HG03354 (cell line): ENCODE measurements around the gene ACP3.
A peak's percentile ranks its signal among the peaks of the same experiment; 100 is the strongest.
"Not testable (repeated sequence)": the region's sequence is repeated elsewhere in the genome, so short reads cannot be mapped to it uniquely, and the experiment has no call there.

Source experiments
- ATAC-seq: cut with Tn5 transposase; IDR thresholded peaks from one replicate; pipeline ENCODE4 v1.9.1; 2021; ENCODE audit warnings: mild to moderate bottlenecking; ENCODE audit not compliant: unreplicated experiment, poor library complexity, severe bottlenecking

ACP3 gene

DNA sequence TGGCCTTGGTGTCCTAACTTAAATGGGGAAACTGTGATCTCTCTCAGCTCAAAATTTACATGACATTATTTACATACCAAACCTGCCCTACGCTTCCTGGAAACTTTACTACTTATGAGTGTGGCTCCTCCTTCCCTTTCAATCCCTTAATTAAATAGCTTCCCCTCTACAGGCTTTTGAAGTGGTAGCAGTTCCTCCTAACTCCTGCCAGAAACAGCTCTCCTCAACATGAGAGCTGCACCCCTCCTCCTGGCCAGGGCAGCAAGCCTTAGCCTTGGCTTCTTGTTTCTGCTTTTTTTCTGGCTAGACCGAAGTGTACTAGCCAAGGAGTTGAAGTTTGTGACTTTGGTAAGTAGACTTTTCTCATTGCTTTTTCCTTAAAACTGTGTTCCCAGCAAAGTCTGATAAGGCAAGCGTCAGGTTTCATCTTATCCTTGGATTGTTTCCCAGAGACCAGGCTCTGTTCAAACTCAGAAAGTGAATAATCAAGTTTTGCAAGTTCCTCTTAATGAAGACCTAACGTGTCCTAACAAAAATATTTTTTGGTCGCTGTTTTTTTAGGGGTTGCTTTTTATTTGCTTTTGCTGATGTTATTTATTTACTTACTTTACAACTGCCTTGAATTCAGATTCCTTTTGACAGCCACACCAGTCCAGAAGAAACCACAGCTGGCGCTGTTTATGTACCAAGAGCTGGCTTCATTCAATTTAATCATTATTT is at the start of gene ACP3:
Gene ACP3, plus strand, starts transcription at position 179 of the 720 bp plus-strand sequence. Its CDS starts 50 bp downstream, at position 229.
- ATAC-seq = peak; percentile 72

- ATAC-seq = no peak
Measured at GRCh38 chr3:132268956-132269355, 48.3 kb upstream of the ACP3 start.

DNA sequence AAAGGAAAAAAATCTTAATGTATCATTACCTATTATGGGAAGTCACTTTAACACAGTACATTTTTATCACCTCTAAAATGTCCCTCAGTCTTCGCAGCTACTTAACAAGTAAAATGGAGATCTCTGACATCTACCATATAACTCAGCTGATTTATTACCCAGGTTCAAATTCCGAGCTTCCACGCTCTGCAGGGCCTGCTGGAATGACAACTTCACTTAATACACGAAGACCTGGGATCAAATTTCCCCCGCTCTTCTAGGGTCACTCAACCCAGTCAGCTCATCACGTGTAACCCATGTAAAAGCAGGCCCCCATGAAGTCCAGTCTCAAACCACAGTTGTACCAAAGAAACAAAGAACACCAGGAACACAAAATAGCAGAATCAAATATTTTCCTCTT is 44.2 kb upstream of the ACP3 start:
- ATAC-seq = no peak

- ATAC-seq = no peak
Measured at GRCh38 chr3:132276228-132276906, 40.8 kb upstream of the ACP3 start.

DNA sequence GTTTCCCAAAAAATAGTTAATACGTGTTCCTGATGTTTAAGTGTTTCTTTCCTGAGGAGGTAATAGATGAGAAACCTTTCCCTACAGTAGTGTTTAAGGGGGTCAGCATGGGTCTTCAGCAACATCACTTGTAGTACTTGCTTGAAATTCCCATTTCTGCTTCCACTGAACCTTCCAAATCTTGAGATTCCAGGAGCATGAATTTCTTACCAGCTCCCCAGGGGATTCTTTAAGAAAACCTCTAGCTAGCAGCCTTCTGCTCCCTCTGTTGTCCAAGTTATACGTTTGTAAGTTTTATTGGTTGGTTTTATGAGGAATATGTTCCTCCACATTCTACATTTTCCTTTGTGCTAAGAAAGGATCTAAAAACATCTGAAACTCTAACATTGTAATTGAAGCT is 38.2 kb upstream of the ACP3 start:
- no peak for ATAC-seq

GRCh38 chr3:132283440-132283839 is 33.8 kb upstream of the ACP3 start:
- ATAC-seq = no peak

GRCh38 chr3:132283916-132284405 is 33.2 kb upstream of the ACP3 start:
- ATAC-seq = no peak

GRCh38 chr3:132284781-132285619 is 32.2 kb upstream of the ACP3 start:
- ATAC-seq = no peak

GRCh38 chr3:132285620-132285945 is 31.6 kb upstream of the ACP3 start:
- no peak for ATAC-seq

DNA sequence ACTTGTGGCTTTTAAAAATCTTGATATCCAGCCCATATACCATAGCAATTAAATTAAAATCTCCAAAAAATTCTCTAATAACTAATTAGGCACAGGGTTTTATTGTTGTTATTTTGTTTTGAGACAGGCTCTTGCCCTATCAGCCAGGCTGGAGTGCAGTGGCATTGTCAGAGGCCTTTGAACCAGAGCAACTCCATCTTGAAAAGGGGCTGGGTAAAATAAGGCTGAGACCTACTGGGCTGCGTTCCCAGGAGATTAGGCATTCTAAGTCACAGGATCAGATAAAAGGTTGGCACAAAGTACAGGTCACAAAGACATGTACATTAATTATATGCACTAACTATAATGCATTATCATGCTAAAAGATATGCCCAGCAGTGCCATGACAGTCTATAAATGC is 31.2 kb upstream of the ACP3 start:
- ATAC-seq = no peak

GRCh38 chr3:132288357-132288756 is 28.9 kb upstream of the ACP3 start:
- ATAC-seq = no peak

- no peak for ATAC-seq
Measured at GRCh38 chr3:132289316-132289715, 27.9 kb upstream of the ACP3 start.

DNA sequence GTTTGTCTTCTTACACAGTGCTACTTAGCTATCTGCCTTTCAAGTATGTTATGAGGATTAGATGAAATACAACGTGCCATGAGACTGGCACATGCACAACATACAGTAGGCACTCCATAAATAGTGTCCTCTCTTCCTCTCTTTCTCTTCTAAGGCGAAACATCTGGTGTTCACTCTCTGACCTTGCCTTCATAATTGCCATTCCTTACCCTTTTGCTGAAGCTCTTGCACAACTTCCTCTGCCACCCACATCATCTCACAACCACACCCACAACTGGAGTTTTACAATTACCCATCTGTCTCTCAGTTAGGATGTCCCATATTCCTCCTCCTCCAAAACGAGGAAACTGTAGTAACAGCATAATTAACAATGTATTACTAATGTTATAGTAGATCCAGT is 26.4 kb upstream of the ACP3 start:
- ATAC-seq = no peak

DNA sequence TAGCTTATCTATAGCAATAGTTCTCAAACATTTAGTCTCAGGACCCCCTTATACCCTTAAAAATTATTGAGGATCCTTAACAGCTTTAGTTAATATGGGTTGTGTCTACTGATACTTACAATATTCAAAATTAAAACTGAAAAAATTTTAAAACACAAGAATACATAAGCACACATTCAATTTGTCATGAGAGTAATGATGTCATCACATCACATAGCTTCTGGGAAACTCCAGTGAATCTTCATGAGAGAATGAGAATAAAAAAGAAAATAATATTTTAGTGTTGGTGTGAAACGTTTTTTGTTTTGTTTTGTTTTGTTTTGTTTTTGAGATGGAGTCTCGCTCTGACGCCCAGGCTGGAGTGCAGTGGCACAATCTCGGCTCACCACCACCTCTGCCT is 25.2 kb upstream of the ACP3 start:
- ATAC-seq = no peak

DNA sequence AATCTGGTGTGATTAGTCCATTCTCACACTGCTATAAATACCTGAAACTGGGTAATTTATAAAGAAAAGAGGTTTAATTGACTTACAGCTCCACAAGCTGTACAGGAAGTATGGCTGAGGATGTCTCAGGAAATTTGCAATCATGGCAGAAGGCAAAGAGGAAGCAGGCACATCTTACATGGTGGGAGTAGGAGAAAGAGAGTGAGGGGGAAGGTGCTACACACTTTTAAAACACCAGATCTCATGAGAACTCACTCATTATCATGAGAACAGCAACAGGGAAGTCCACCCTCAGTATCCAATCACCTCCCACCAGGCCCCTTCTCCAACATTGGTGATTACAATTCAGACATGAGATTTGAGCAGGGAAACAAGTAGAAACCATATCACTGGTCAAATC is 24.0 kb upstream of the ACP3 start:
- no peak for ATAC-seq

- no peak for ATAC-seq
Measured at GRCh38 chr3:132294906-132295305, 22.3 kb upstream of the ACP3 start.

GRCh38 chr3:132303336-132304201 is 13.6 kb upstream of the ACP3 start:
- ATAC-seq = not testable (repeated sequence)

DNA sequence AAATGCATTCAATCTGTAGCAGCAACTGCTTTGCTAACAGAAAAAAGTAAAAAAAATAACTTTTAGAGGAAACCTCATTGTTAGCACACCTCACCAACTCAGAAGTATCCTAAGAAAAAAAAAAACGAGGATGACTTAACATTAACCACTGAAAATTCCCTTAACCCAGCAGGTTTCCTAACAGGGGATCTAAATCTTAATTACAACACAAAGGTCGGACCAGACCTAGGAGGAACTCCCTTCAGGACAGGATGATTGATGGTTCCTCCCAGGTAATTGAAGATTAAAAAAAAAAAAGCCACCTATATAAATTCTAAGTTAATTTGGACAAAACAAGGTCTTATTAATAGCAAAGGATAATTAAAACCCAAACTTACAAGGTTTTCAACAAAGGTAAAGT is 12.9 kb upstream of the ACP3 start:
- not testable (repeated sequence) for ATAC-seq

DNA sequence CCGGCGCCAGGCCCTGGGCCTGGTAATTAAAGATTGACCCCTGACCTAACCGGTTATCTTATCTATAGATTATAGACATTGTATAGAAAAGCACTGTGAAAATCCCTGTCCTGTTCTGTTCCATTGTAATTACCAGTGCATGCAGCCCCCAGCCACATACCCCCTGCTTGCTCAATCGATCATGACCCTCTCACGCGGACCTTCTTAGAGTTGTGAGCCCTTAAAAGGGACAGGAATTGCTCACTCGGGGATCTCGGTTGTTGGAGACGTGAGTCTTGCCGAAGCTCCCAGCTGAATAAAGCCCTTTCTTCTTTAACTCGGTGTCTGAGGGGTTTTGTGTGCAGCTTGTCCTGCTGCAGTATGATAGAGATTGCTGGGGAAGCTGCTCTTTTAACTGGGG is 7.2 kb upstream of the ACP3 start:
- not testable (repeated sequence) for ATAC-seq

- ATAC-seq = no peak
Measured at GRCh38 chr3:132311316-132311715, 5.9 kb upstream of the ACP3 start.
